AG09309 (cell line): Measurements from ENCODE around the gene ZBTB16.

ENCODE experiments used
- DNase-seq: peaks from one replicate; pipeline ENCODE4 v3.0.0-alpha.2; 2010; ENCODE audit warnings: low read depth
- H3K4me3 ChIP-seq: 2 replicates; pipeline ENCODE4 v1.5.1; 2011; ENCODE audit warnings: mild to moderate bottlenecking, low read depth, low read length, moderate library complexity; ENCODE audit not compliant: control insufficient read depth
- TF ChIP-seq, protein P1 (sequence below): IDR thresholded peaks from 2 replicates; pipeline ENCODE4 v1.5.1; 2011; ENCODE audit warnings: mild to moderate bottlenecking, low read depth, low read length, inconsistent platforms; ENCODE audit not compliant: insufficient read depth, control insufficient read depth; ENCODE audit errors: missing control alignments

Gene ZBTB16

GRCh38 chr11:114121138-114121537 is 61.6 kb downstream of the ZBTB16 start:
- TF ChIP-seq, protein P1, sequence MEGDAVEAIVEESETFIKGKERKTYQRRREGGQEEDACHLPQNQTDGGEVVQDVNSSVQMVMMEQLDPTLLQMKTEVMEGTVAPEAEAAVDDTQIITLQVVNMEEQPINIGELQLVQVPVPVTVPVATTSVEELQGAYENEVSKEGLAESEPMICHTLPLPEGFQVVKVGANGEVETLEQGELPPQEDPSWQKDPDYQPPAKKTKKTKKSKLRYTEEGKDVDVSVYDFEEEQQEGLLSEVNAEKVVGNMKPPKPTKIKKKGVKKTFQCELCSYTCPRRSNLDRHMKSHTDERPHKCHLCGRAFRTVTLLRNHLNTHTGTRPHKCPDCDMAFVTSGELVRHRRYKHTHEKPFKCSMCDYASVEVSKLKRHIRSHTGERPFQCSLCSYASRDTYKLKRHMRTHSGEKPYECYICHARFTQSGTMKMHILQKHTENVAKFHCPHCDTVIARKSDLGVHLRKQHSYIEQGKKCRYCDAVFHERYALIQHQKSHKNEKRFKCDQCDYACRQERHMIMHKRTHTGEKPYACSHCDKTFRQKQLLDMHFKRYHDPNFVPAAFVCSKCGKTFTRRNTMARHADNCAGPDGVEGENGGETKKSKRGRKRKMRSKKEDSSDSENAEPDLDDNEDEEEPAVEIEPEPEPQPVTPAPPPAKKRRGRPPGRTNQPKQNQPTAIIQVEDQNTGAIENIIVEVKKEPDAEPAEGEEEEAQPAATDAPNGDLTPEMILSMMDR = no peak
- no peak for DNase-seq
- no peak overlapping the region for H3K4me3 ChIP-seq

- TF ChIP-seq, protein P1 = no peak
- DNase-seq = no peak
- H3K4me3 ChIP-seq = no peak overlapping the region
Observed at GRCh38 chr11:114121804-114122504, 62.4 kb downstream of the ZBTB16 start.

DNA sequence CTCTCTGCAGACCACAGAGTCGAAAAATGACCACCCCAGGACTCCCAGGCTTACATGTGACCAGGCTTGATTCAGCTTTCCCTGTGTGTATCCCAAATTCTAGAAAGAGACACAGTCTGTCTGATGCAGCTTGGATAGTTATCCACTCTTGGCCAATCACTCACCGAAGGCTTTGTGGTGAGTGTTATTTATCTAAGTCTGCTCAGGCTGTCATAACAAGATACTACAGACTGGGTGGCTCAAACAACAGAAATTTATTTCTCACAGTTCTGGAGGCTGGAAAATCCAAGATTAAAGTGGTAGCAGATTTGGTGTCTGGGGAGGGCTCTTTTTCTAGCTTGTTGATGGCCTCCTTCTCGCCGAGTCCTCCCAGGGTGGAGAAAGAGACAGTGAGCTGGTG is 63.2 kb downstream of the ZBTB16 start:
- no peak for DNase-seq
- TF ChIP-seq, protein P1 = no peak

GRCh38 chr11:114123692-114124330 is 64.3 kb downstream of the ZBTB16 start:
- TF ChIP-seq, protein P1 = no peak
- H3K4me3 ChIP-seq = no peak overlapping the region
- DNase-seq = no peak

More for the DNA sequence above, 63.2 kb downstream of the ZBTB16 start:
- no peak overlapping the region for H3K4me3 ChIP-seq

DNA sequence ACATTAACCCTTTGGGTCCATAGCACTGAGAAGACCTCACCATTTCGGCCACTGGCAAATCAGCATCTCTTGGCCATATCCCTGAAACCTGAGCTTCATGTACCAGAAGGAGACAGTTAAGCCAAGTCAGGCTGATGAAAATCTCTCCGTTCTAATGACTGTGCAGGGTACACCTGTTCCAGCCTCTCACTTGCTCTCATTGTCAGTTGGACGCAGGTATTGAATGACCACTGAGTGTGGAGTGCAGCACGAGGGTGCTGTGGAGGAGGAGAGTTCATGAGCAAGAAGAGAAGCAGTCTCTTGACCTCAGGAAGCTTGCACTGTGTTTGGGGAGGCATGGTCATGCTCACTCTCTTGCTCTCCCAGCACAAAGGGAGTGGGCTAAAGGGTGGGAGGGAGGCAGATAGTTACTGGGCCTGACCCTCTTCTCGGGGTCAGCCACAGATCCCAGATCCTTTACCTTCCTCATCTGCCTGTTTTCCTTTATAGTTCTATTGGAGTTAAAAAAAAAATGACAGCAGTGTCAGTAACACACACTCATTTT is 65.2 kb downstream of the ZBTB16 start:
- no peak for DNase-seq
- TF ChIP-seq, protein P1 = no peak
- H3K4me3 ChIP-seq = no peak overlapping the region

DNA sequence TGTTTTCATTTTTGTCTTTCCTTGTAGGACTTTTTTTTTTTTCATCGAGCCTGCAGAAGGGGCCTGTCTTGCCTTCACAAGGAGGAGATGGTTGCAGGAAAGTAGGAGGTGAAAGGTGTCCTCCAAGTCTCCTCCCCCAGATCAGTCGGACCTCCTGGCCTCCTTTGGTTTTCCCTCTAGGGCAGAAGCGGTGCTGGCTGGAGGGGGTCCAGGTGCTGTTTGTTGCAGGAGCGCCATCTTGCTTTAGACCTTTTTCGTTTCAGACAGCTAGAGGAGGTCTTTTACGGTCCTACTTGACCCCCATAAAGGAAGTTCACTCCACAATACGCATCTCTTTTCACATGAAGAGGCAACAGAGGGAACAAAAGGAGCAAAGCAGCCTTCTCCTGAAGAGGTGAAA is 66.0 kb downstream of the ZBTB16 start:
- TF ChIP-seq, protein P1 = no peak
- no peak overlapping the region for H3K4me3 ChIP-seq
- DNase-seq = no peak

DNA sequence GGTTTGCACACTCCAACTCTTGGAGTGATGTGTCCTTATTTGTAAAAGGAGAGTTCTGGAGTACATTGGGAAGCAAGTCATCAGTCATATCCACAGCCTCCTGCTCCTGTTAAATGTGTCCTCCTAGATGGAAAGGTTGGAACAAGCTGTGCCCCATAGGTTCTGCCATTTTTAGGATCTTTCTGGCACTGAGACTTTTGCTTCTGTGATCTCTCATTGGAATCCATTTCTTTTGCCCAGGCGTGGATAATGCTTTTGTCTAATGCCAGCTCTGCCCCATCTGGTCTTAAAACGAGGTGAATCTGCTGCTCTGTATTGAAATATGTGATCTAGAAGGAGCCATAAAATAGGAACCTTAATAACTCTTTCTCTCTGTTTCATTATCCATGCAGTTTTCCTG is 66.4 kb downstream of the ZBTB16 start:
- DNase-seq = no peak
- no peak overlapping the region for H3K4me3 ChIP-seq
- TF ChIP-seq, protein P1 = no peak
